ENCODE measurements around the gene STXBP6.

- TF ChIP-seq POLR2A (IDR thresholded peaks at IDR 0.05; ENCODE audit: low read length) (no peak), GATA1 (IDR thresholded peaks at IDR 0.05; ENCODE audit: low read depth, low read length) (no peak)
Measured at GRCh38 chr14:24954700-24955037, 95.3 kb downstream of the STXBP6 start.

All from erythroblast (primary cell).